Right cardiac atrium (tissue), 5 donors: ENCODE results near the gene MINDY3. TPM values are rescaled to one million over a fixed set of nuclear protein-coding genes. Genes with fewer than 3 reads are reported as not detected.

Source experiments
- ATAC-seq, 2 donors: fragments of 200-7000 bp; cut with Tn5 transposase; one replicate each; pipeline versions ENCODE4 v1.8.0 to v1.9.1; 2020; ENCODE audit warnings: moderate library complexity in 2 of 2, mild to moderate bottlenecking in 1 of 2
- DNase-seq, 3 donors: peaks; one replicate each; pipeline ENCODE4 v3.0.0-alpha.2; 2020
- H3K27ac ChIP-seq: one replicate; pipeline ENCODE4 v1.5.1; 2013; ENCODE audit warnings: mild to moderate bottlenecking, low read length, control low read depth, moderate library complexity
- H3K27me3 ChIP-seq: one replicate; pipeline ENCODE4 v1.6.1; 2013; ENCODE audit not compliant: control insufficient read depth, insufficient read depth
- H3K4me1 ChIP-seq: one replicate; pipeline ENCODE4 v1.6.1; 2013; ENCODE audit warnings: low read length; ENCODE audit not compliant: control insufficient read depth, insufficient read depth
- H3K4me3 ChIP-seq: one replicate; pipeline ENCODE4 v1.5.1; 2013; ENCODE audit warnings: low read length, control low read depth
- H3K9me3 ChIP-seq: one replicate; pipeline ENCODE4 v1.6.1; 2013; ENCODE audit warnings: low read length; ENCODE audit not compliant: control insufficient read depth
- WGBS: extraction: QIAGEN DNeasy Blood & Tissue Kit; methylation state at CpG from one replicate; pipeline ENCODE4 v1.1.7; 2013; 5-methylcytosine and 5-hydroxymethylcytosine counted together
- intact Hi-C, 4 donors: fragments of 100-400 bp; cut with DNase I; formaldehyde crosslinking; loops; one replicate each; pipeline versions ENCODE4 v1.11.0 to v1.14.0; 2022 to 2023
- polyA plus RNA-seq: library from polyadenylated mRNA; stranded (reverse); fragments of 200-250 nt; gene quantifications from one replicate; pipeline ENCODE4 v1.2.3, GENCODE V29; 2013
- total RNA-seq, 4 donors: library from RNA; stranded (reverse); fragmentation: NEBNext Ultra II Directional; extraction: Animal tissue kit (Norgen Biotek cat#: 25700); gene quantifications; one replicate each; pipeline ENCODE4 v1.2.1, GENCODE V29; 2021
- donor health status: healthy with polysubstance abuse.
- donor health status: DM: no; HTN: yes; CAD: no.
- donor health status: DM: no; HTN: no; CAD: no.
- donor health status: DM: no; HTN: yes; CAD: no; lungs with severe emphysema.
- donor health status: DM: yes; HTN: yes; CAD: no.

The MINDY3 gene
- total and polyA plus RNA-seq, 5 donors = 10.9 to 28.9 (median 27.3) TPM

GRCh38 chr10:15792777-15793176 lies 67.5 kb downstream of the MINDY3 start:
- Histone ChIP-seq H3K4me1 (peaks cover 4% of the 10 kb centered on the region), H3K27ac (no peak overlapping the region), H3K4me3 (no peak overlapping the region), H3K27me3 (no peaks in the 10 kb centered on the region), H3K9me3 (no peaks in the 10 kb centered on the region)
- DNase-seq (no peak), ATAC-seq (no peak)
- intact Hi-C loops = no loop called here
- WGBS = 96% methylated on average over 4 of the region's 4 CpGs

GRCh38 chr10:15791816-15792524 lies 68.3 kb downstream of the MINDY3 start:
- peak in 2 of 3 donors; percentile 21 to 60 for DNase-seq

GRCh38 chr10:15789793-15790525 lies 70.3 kb downstream of the MINDY3 start:
- no peak overlapping the region for H3K4me3 ChIP-seq
- H3K9me3 ChIP-seq = no peaks in the 10 kb centered on the region
- intact Hi-C loops = no loop called here
- WGBS = 87% methylated on average over 1 of the region's 1 CpG
- peaks cover 5% of the 10 kb centered on the region for H3K4me1 ChIP-seq
- DNase-seq (no peak), ATAC-seq (peak; percentile 28 to 55)
- no peak overlapping the region for H3K27ac ChIP-seq
- H3K27me3 ChIP-seq = no peaks in the 10 kb centered on the region

More at GRCh38 chr10:15791816-15792524, 68.3 kb downstream of the MINDY3 start:
- Histone ChIP-seq H3K27ac (no peak overlapping the region), H3K27me3 (no peaks in the 10 kb centered on the region), H3K9me3 (no peaks in the 10 kb centered on the region), H3K4me3 (no peak overlapping the region), H3K4me1 (peaks cover 4% of the 10 kb centered on the region)
- WGBS = 47% methylated on average over 2 of the region's 2 CpGs
- intact Hi-C loops = no loop called here
- peak; percentile 80 to 83 for ATAC-seq

- intact Hi-C loops = no loop called here
- 98% methylated on average over 5 of the region's 5 CpGs for WGBS
- Histone ChIP-seq H3K4me3 (no peak overlapping the region), H3K4me1 (peaks cover 5% of the 10 kb centered on the region), H3K27me3 (no peaks in the 10 kb centered on the region), H3K9me3 (no peaks in the 10 kb centered on the region), H3K27ac (no peak overlapping the region)
- DNase-seq (no peak), ATAC-seq (no peak)
Measured at GRCh38 chr10:15787426-15787825, 72.9 kb downstream of the MINDY3 start.

GRCh38 chr10:15784662-15785300 lies 75.5 kb downstream of the MINDY3 start:
- H3K27me3 ChIP-seq = no peaks in the 10 kb centered on the region
- H3K4me3 ChIP-seq = no peak overlapping the region
- no peaks in the 10 kb centered on the region for H3K9me3 ChIP-seq
- ATAC-seq (no peak), DNase-seq (no peak)
- 95% methylated on average over 8 of the region's 8 CpGs for WGBS
- peaks cover 1% of the 10 kb centered on the region for H3K4me1 ChIP-seq
- intact Hi-C loops = no loop called here
- no peak overlapping the region for H3K27ac ChIP-seq

- H3K27ac ChIP-seq = no peak overlapping the region
- H3K4me3 ChIP-seq = no peak overlapping the region
- H3K9me3 ChIP-seq = no peaks in the 10 kb centered on the region
- H3K27me3 ChIP-seq = no peaks in the 10 kb centered on the region
- DNase-seq = no peak
- no peak for ATAC-seq
- WGBS = 87% methylated on average over 5 of the region's 5 CpGs
- H3K4me1 ChIP-seq = peaks cover 1% of the 10 kb centered on the region
- intact Hi-C loops = no loop called here
Measured at GRCh38 chr10:15783941-15784636, 76.2 kb downstream of the MINDY3 start.

- intact Hi-C loops = no loop called here
- H3K27me3 ChIP-seq = no peaks in the 10 kb centered on the region
- no peak overlapping the region for H3K4me3 ChIP-seq
- H3K27ac ChIP-seq = no peak overlapping the region
- no peaks in the 10 kb centered on the region for H3K9me3 ChIP-seq
- peaks cover 1% of the 10 kb centered on the region for H3K4me1 ChIP-seq
- DNase-seq (no peak), ATAC-seq (no peak)
- 71% methylated on average over 4 of the region's 4 CpGs for WGBS
Measured at GRCh38 chr10:15782851-15783250, 77.5 kb downstream of the MINDY3 start.

- no peak overlapping the region for H3K4me3 ChIP-seq
- 95% methylated on average over 7 of the region's 7 CpGs for WGBS
- H3K27me3 ChIP-seq = no peaks in the 10 kb centered on the region
- H3K4me1 ChIP-seq = peaks cover 1% of the 10 kb centered on the region
- no peak overlapping the region for H3K27ac ChIP-seq
- ATAC-seq (no peak), DNase-seq (no peak)
- intact Hi-C loops = no loop called here
- no peaks in the 10 kb centered on the region for H3K9me3 ChIP-seq
Measured at GRCh38 chr10:15781381-15781960, 78.8 kb downstream of the MINDY3 start.

- intact Hi-C loops = no loop called here
- ATAC-seq = peak in 1 of 2 donors; percentile 76
- no peaks in the 10 kb centered on the region for H3K4me1 ChIP-seq
- peak; percentile 69 to 92 (median 77) for DNase-seq
- peak overlapping the region; percentile 51 for H3K27ac ChIP-seq
- no peaks in the 10 kb centered on the region for H3K27me3 ChIP-seq
- no peak overlapping the region for H3K4me3 ChIP-seq
- 56% methylated on average over 6 of the region's 6 CpGs for WGBS
- H3K9me3 ChIP-seq = no peaks in the 10 kb centered on the region
Measured at GRCh38 chr10:15780353-15781135, 79.8 kb downstream of the MINDY3 start.

- DNase-seq (no peak), ATAC-seq (no peak)
- Histone ChIP-seq H3K27ac (no peak overlapping the region), H3K4me3 (no peak overlapping the region), H3K9me3 (no peaks in the 10 kb centered on the region), H3K4me1 (no peaks in the 10 kb centered on the region), H3K27me3 (no peaks in the 10 kb centered on the region)
- intact Hi-C loops = no loop called here
- 71% methylated on average over 1 of the region's 1 CpG for WGBS
Measured at GRCh38 chr10:15775513-15775912, 84.8 kb downstream of the MINDY3 start.
